ENCODE data around the gene NMNAT1.

GRCh38 chr1:9992910-9993309 is 49.6 kb downstream of the NMNAT1 start:
- TF ChIP-seq CTCF (IDR thresholded peaks at IDR 0.05 in 2 of 3, conservative IDR thresholded peaks at IDR 0.05 in 1 of 3; ENCODE audit: borderline replicate concordance in 1 of 3, insufficient read depth in 1 of 3, low read depth in 2 of 3, low read length in 2 of 3) (no peak), POLR2A (IDR thresholded peaks at IDR 0.05; ENCODE audit: borderline replicate concordance, extremely low read depth, insufficient read depth, insufficient read length) (no peak), POLR2AphosphoS5 (IDR thresholded peaks at IDR 0.05; ENCODE audit: low read depth, low read length) (no peak), CEBPB (IDR thresholded peaks at IDR 0.05; ENCODE audit: low read depth) (no peak), EZH2phosphoT487 (IDR thresholded peaks at IDR 0.05; ENCODE audit: borderline replicate concordance) (no peak), ATF3 (IDR thresholded peaks at IDR 0.05) (no peak), EZH2 (IDR thresholded peaks at IDR 0.05) (no peak), FOSL1 (IDR thresholded peaks at IDR 0.05; ENCODE audit: low read depth) (no peak), ELF1 (IDR thresholded peaks at IDR 0.05; ENCODE audit: borderline replicate concordance, low read depth) (no peak)

Measured in HCT116 (cell line).